RPMI8226 (cell line): ENCODE measurements around the gene MYB.

ENCODE experiments used
- DNase-seq: peaks from one replicate; pipeline ENCODE4 v3.0.0-alpha.2; 2015

Gene MYB

DNA sequence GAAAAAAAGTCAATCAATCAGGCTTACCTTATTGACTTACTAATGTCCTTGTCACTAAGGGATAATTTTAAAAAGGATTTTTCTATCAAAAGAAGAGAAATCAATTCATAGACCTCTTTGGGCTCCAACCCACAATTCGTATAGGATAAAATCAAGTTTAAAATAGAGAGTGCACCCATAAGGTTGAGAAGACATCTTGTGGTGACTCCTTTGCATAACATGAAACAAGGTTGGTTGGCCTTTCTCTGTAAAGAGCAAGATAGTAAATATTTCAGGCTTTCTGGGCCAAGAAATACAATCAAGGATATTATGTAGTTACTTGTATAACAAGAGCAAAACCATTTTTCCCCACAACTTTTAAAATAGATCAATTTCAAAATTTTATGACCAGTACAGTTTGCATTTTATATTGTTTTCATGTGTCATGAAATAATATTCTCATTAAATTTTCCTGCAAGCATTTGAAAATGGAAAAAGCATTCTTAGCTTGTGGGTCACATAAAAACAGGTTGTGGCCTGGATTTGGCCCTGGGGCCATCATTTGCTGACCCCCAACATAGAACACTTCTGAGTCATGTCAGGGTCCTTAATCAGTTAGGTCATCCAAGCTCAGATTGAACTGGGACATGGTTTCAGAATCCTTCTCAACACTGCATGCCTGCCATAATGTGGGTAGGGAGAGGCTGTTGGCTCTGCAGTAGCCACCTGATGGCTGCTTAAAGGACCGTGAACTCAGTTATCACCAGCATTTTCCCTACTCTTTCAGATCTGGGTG, 76.7 kb downstream of the MYB start:
- no peak for DNase-seq

DNA sequence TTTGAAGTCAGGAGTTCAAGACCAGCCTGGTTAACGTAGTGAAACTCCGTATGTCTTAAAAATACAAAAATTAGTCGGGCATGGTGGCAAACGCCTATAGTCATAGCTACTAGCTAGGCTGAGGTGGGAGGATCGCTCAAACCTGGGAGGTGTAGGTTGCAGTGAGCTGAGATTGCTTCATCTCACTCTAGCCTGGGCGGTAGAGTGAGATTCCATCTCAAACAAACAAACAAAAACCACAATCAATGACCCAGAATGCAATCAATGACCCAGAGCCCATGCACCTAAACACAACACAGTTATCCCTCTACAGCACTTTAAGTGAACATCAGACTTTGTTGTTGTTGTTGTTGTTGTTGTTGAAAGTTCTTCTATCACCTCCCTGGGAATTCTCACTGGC, 77.9 kb downstream of the MYB start:
- DNase-seq, result no peak

GRCh38 chr6:135260612-135261011, 79.5 kb downstream of the MYB start:
- no peak for DNase-seq

DNA sequence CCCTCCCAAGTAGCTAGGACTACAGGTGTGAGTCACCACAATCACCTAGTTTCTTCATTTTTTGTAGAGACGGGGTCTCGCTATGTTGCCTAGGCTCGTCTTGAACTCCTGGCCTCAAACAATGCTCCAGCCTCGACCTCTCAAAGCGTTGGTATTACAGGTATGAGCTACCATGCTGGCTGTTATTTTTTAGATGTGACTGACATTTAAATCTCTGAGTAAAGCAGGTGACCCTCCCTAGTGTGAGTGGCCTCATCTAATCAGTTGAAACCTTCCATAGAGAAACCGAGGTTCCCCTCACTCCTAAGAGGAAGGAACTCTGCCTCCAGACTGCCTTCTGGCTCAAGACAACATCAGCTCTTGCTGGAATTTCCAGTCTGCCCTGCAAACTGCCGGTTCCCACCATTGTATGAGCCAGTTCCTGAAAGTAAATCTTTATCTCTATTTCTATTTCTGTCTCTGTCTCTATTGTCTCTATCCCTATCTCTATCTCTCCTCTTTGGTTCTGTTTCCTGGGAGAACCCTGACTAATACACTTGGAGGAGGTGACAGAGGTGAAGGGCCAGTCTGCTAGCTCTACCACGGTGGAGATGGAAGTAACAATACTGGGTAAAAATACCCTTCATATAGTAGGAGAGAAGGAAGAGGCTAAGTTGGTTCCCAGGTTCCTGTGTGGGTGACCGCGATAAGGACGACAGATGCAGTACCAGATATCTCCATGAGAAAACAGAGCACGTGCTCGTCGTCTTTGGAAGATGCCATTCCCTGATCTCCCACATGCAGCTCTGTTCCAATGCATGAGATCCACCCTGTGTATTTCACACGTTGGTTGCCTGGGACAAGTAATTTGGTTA, 81.0 kb downstream of the MYB start:
- no peak for DNase-seq

DNA sequence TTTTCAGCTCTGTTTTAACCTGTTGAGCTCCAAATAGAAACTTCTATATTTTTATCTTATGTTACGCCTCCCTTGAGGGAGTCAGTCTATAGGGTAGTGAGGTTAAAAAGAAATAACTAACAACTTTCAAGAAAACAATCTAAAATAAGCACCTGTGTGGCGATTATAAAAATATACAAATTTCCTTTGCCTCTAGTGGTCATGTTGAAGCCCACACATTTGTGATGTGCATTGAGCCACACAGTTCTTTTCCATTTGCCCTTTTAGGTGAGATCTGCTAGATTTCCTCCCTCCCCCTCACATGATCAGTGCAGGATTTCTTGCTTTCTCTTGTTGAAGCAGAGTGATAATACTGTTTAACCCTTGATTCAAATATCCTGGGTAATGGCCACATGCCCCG, 84.2 kb downstream of the MYB start:
- no peak for DNase-seq

- DNase-seq, result peak; percentile 56
Measured at GRCh38 chr6:135266675-135267074, 85.6 kb downstream of the MYB start.

- DNase-seq, result peak; percentile 70
Measured at GRCh38 chr6:135267085-135267484, 86.0 kb downstream of the MYB start.

DNA sequence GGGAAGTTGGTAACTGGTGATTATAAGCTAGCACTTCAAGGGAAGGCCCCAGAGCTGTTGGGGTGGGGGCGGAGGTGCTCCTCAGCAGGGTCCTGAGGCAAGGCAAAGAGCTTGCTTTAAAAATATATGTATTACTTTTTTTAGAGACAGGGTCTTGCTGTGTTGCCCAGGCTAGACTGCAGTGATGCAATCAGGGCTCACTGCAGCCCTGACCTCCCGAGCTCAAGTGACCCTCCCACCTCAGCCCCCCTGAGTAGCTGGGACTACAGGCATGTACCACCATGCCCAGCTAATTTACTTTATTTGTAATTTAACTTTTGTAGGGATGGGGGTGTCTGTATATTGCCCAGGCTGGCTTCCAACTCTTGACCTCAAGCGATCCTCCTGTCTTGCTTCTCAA, 87.2 kb downstream of the MYB start:
- DNase-seq, result no peak

DNA sequence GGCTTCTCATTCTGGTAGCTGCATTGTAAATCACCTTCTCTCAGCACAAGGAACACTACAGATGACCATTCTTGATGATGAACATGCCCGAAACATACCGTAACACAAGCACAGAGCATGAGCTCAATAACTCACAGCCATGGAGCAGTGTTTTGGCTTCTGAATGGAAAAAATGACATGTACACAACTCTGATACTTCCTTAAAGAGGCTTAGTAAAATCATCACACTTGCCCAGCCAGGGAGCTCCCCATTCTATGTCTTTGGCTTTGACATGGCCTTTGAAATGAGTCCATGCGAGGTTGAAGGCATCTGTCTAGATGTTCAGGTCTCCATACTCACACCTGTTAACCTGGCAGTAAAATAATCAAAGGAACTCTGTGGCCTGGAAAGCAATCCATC, 87.6 kb downstream of the MYB start:
- no peak for DNase-seq
